HG02759 (cell line): ENCODE results near the gene FER.
"Not testable (repeated sequence)": the region's sequence is repeated elsewhere in the genome, so short reads cannot be mapped to it uniquely, and the experiment has no call there.

Experiments
- ATAC-seq: cut with Tn5 transposase; IDR thresholded peaks from one replicate; pipeline ENCODE4 v1.9.1; 2021; ENCODE audit warnings: mild to moderate bottlenecking, moderate library complexity; ENCODE audit not compliant: unreplicated experiment

Gene FER

GRCh38 chr5:108946008-108946407, 198.3 kb downstream of the FER start:
- no peak for ATAC-seq

GRCh38 chr5:108947164-108947563, 199.5 kb downstream of the FER start:
- ATAC-seq, result no peak

GRCh38 chr5:108950276-108950675, 202.6 kb downstream of the FER start:
- no peak for ATAC-seq

DNA sequence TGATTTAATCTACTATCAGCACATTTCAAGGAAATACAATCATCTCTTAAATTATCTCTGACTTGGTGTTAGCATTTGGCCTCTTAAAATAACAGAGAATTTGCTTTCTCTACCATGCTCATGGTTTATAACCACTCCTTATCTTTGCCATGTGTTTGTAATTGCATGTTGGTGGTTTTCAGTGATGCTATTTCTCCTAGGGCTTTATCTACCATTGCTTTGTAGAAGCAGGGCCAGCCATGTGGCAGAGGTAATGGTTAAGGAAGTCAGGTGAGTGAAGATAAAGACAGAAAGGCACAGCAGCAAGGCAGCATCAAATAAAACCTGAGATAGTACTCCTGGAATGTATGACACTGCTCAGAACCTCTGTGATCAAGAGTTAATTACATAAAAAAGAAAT, 206.2 kb downstream of the FER start:
- ATAC-seq, result no peak

DNA sequence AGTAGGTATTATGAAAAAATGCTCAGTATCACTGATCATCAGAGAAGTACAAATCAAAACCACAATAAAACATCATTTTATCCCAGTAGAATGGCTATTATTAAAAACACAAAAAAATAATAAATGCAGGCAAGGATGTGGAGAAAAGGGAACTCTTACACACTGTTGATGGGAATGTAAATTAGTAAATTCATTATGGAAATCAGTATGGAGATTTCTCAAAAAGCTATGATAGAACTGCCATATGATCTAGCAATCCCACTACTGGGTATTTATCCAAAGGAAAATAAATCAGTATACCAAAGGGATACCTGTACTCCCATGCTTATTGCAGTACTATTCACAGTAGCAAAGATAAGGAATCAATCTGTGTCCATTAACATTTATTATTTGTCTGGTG, 209.6 kb downstream of the FER start:
- no peak for ATAC-seq

GRCh38 chr5:108966910-108967309, 219.2 kb downstream of the FER start:
- no peak for ATAC-seq

GRCh38 chr5:108974594-108974993, 226.9 kb downstream of the FER start:
- ATAC-seq, result no peak

- no peak for ATAC-seq
These were observed 228.0 kb downstream of the FER start for GRCh38 chr5:108975697-108976096.

GRCh38 chr5:108983461-108984092, 235.9 kb downstream of the FER start:
- no peak for ATAC-seq

GRCh38 chr5:108989761-108990392, 242.2 kb downstream of the FER start:
- no peak for ATAC-seq

DNA sequence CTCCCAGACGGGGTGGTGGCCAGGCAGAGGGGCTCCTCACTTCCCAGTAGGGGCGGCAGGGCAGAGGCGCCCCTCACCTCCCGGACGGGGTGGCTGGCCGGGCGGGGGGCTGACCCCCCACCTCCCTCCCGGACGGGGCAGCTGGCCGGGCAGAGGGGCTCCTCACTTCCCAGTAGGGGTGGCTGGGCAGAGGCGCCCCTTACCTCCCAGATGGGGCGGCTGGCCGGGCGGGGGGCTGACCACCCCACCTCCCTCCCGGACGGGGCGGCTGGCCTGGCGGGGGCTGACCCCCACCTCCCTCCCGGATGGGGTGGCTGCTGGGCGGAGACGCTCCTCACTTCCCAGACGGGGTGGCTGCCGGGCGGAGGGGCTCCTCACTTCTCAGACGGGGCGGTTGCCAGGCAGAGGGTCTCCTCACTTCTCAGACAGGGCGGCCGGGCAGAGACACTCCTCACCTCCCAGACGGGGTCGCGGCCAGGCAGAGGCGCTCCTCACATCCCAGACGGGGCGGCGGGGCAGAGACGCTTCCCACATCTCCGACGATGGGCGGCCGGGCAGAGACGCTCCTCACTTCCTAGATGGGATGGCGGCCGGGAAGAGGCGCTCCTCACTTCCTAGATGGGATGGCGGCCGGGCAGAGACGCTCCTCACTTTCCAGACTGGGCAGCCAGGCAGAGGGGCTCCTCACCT, 244.8 kb downstream of the FER start:
- not testable (repeated sequence) for ATAC-seq

GRCh38 chr5:108993440-108993839, 245.7 kb downstream of the FER start:
- ATAC-seq, result not testable (repeated sequence)

GRCh38 chr5:108997720-108998119, 250.0 kb downstream of the FER start:
- no peak for ATAC-seq

- no peak for ATAC-seq
These were observed 250.5 kb downstream of the FER start for GRCh38 chr5:108998216-108998615.

- no peak for ATAC-seq
These were observed 256.2 kb downstream of the FER start for GRCh38 chr5:109003928-109004327.

DNA sequence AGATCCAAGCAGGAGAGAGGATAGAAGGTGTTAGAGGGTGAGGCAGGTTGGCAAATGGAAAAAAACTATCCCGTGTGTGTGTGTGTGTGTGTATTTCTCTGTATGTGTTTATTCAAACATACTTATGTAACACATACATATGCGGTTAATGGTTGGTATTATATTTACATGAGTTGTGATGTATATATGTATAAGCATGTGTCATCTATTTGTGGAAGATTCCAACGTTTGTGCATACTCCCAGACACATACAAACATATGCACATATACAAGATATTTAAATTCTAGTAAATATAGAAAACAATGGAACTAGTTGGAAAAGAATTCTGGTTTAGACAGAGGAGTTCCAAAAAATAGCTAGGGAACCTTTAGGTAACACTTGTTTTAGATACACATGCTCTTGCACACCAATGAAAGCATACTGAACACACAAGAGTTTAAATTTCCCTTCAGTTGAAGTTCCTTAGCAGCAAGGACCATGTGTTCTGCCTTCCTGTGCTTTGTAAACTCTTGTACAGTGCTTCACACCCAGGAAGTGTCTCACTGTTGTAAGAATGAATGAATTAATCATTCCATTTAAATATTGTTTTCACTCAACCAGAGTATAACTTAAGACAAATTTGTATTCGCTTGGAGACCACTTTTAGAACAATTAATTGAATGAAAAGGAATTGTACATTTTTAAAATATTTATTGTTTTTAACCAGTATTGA, 257.8 kb downstream of the FER start:
- ATAC-seq, result no peak

- ATAC-seq, result no peak
These were observed 258.4 kb downstream of the FER start for GRCh38 chr5:109006129-109006528.

GRCh38 chr5:109016300-109016699, 268.6 kb downstream of the FER start:
- no peak for ATAC-seq

DNA sequence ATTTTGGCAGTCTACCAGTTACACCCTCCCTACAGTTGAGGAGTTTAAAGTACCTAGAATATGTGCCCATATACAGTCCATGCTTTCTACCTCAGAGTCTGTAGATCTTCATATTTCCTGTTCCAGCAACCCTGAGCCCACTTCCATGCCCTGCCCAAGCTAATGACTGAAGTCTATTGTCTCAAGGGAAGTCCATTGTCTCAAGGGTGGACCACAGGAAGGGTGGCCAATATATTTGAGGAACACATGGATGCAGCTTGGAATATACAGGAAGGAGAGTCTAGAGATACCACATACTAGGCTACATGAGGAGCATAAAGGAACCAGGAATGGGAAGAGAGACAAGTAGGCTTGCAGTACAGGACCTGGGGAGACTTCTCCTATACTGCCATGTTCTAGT, 274.4 kb downstream of the FER start:
- ATAC-seq, result no peak

DNA sequence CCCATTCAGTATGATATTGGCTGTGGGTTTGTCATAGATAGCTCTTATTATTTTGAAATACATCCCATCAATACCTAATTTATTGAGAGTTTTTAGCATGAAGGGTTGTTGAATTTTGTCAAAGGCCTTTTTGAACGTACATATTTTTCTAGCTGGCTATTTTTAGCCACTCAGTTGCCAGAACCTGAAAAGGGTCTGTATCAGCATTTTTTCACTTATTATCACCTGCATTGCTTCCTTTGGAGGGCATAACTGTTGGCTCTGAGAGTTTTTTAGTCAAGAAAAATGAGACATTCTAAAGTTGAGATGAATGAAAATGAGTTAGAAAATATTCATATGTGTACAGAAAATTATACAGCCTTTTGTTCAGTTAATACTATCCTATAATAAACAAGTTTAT, 278.0 kb downstream of the FER start:
- not testable (repeated sequence) for ATAC-seq

- no peak for ATAC-seq
These were observed 280.4 kb downstream of the FER start for GRCh38 chr5:109027983-109028607.
